ENCODE data around the gene NINJ1.

DNA sequence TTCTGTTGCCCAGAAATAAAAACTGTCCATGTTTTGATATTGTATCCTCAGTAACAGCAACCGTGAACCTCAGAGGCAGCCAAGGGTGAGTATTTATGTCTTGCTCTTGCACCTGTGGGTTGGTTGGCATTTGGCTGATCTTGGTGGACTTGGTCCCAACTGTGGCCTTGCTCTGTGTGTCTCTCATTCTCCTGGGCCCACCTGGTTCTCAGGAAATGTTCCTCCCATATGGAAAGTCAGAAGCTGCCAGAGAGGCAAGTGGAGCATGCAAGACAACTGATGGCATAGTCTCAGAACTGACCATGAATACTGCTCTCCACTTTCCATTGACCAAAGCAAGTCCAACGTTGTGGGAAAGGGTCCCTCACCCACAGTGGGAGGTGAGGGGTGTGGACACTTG lies 13.6 kb upstream of the NINJ1 start:
- TF ChIP-seq POLR2A (IDR thresholded peaks at IDR 0.05), result no peak
- TF ChIP-seq, protein P1, sequence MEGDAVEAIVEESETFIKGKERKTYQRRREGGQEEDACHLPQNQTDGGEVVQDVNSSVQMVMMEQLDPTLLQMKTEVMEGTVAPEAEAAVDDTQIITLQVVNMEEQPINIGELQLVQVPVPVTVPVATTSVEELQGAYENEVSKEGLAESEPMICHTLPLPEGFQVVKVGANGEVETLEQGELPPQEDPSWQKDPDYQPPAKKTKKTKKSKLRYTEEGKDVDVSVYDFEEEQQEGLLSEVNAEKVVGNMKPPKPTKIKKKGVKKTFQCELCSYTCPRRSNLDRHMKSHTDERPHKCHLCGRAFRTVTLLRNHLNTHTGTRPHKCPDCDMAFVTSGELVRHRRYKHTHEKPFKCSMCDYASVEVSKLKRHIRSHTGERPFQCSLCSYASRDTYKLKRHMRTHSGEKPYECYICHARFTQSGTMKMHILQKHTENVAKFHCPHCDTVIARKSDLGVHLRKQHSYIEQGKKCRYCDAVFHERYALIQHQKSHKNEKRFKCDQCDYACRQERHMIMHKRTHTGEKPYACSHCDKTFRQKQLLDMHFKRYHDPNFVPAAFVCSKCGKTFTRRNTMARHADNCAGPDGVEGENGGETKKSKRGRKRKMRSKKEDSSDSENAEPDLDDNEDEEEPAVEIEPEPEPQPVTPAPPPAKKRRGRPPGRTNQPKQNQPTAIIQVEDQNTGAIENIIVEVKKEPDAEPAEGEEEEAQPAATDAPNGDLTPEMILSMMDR (IDR thresholded peaks at IDR 0.05), result no peak

Measured in lower leg skin (tissue), 3 donors.